ENCODE data around the gene TRPV6.

DNA sequence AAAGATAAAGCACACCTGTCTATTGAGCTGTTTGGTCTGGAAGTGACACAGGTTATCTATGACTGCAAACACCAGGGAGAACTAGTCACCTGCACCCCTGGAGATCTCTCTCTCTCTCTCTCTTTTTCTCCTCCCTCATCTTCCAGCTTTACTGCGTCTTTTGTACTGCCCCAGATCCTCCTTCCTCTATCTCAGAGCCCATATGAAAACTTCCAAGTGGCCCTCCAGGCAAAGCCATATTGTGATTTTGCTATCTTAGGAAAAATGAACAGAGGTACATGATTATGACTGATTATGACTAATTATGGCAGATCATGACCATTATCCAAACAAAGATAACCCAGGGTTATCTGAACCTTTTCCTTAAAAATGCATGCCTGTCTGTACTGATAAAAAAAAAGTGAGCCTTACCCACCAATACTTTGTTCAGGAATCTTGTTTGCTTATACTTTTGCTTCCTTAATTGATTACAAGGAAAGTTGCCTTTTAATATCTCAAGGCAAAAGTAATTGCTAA lies 43.2 kb downstream of the TRPV6 start:
- TF ChIP-seq SUZ12 (IDR thresholded peaks at IDR 0.05): no peak
- no peak for TF ChIP-seq SP1 (IDR thresholded peaks at IDR 0.05)
- TF ChIP-seq BHLHE40 (IDR thresholded peaks at IDR 0.05; ENCODE audit: borderline replicate concordance): no peak
- no peak for TF ChIP-seq FOXA1 (IDR thresholded peaks at IDR 0.05)
- no peak for TF ChIP-seq FOXK2 (IDR thresholded peaks at IDR 0.05)
- TF ChIP-seq FOXM1 (IDR thresholded peaks at IDR 0.05; ENCODE audit: borderline replicate concordance): no peak
- TF ChIP-seq ARNT (IDR thresholded peaks at IDR 0.05): no peak
